Smooth muscle cell (in vitro differentiated cells): Measurements from ENCODE around the gene SMIM35. TPM values are rescaled to one million over a fixed set of nuclear protein-coding genes. Genes with fewer than 3 reads are reported as not detected.

Experiments used
- DNase-seq: peaks from one replicate; lab custom pipeline; 2025; ENCODE audit not compliant: unreplicated experiment; lab: John Stamatoyannopoulos, UW
- H2AFZ ChIP-seq: fragments of 200-600 bp; sonication (generic); 2 replicates; pipeline ENCODE4 v1.6.0; 2016; ENCODE audit warnings: antibody characterized with exemption, low read depth, mild to moderate bottlenecking
- H3F3A ChIP-seq: fragments of 200-600 bp; sonication (generic); 2 replicates; pipeline ENCODE4 v1.6.0; 2017; ENCODE audit warnings: antibody characterized with exemption, low read depth
- H3K27ac ChIP-seq: fragments of 200-600 bp; sonication (generic); 2 replicates; pipeline ENCODE4 v1.5.1; 2016; ENCODE audit warnings: low read depth, mild to moderate bottlenecking
- H3K27me3 ChIP-seq: fragments of 200-600 bp; sonication (generic); 2 replicates; pipeline ENCODE4 v1.6.1; 2016; ENCODE audit warnings: low read depth, mild to moderate bottlenecking
- H3K36me3 ChIP-seq: fragments of 200-600 bp; sonication (generic); 2 replicates; pipeline ENCODE4 v1.5.1; 2016; ENCODE audit warnings: low read depth
- H3K4me1 ChIP-seq: fragments of 200-600 bp; sonication (generic); 2 replicates; pipeline ENCODE4 v1.5.1; 2016; ENCODE audit warnings: low read depth
- H3K4me2 ChIP-seq: fragments of 200-600 bp; sonication (generic); 2 replicates; pipeline ENCODE4 v1.6.0; 2016; ENCODE audit warnings: mild to moderate bottlenecking
- H3K4me3 ChIP-seq: fragments of 200-600 bp; sonication (generic); 2 replicates; pipeline ENCODE4 v1.5.1; 2016; ENCODE audit warnings: mild to moderate bottlenecking
- H3K79me2 ChIP-seq: fragments of 200-600 bp; sonication (generic); 2 replicates; pipeline ENCODE4 v1.6.0; 2016; ENCODE audit warnings: low read depth, mild to moderate bottlenecking
- H3K9ac ChIP-seq: fragments of 200-600 bp; sonication (generic); 2 replicates; pipeline ENCODE4 v1.6.0; 2016; ENCODE audit warnings: low read depth
- H3K9me3 ChIP-seq: fragments of 200-600 bp; sonication (generic); replicated peaks from 2 replicates; pipeline ENCODE4 v1.5.1; 2016; ENCODE audit warnings: low read depth
- H4K20me1 ChIP-seq: fragments of 200-600 bp; sonication (generic); 2 replicates; pipeline ENCODE4 v1.6.0; 2016; ENCODE audit warnings: low read depth
- WGBS: methylation state at CpG from one replicate; pipeline ENCODE4 v1.1.7; 2016; ENCODE audit warnings: low lambda C conversion rate; 5-methylcytosine and 5-hydroxymethylcytosine counted together
- polyA plus RNA-seq: library from polyadenylated mRNA; unstranded; fragments of >200 nt; fragmentation: Nextera tagmentation; extraction: Ambion mirVana; gene quantifications from 2 replicates; pipeline ENCODE4 v1.2.1, GENCODE V29; 2016
- total RNA-seq: library from RNA; depleted of rRNA; stranded (reverse); fragments of >200 nt; gene quantifications from 2 replicates; pipeline ENCODE4 v1.2.3, GENCODE V29; 2014
- TF ChIP-seq, protein P1 (sequence below): fragments of 200-600 bp; sonication (generic); IDR thresholded peaks from 2 replicates; pipeline ENCODE4 v1.5.1; 2017; ENCODE audit warnings: borderline replicate concordance, mild to moderate bottlenecking, antibody characterized with exemption; ENCODE audit not compliant: insufficient read depth, poor library complexity, severe bottlenecking

SMIM35 gene
- total and polyA plus RNA-seq, 2 experiments from 2014 or later = not detected

DNA sequence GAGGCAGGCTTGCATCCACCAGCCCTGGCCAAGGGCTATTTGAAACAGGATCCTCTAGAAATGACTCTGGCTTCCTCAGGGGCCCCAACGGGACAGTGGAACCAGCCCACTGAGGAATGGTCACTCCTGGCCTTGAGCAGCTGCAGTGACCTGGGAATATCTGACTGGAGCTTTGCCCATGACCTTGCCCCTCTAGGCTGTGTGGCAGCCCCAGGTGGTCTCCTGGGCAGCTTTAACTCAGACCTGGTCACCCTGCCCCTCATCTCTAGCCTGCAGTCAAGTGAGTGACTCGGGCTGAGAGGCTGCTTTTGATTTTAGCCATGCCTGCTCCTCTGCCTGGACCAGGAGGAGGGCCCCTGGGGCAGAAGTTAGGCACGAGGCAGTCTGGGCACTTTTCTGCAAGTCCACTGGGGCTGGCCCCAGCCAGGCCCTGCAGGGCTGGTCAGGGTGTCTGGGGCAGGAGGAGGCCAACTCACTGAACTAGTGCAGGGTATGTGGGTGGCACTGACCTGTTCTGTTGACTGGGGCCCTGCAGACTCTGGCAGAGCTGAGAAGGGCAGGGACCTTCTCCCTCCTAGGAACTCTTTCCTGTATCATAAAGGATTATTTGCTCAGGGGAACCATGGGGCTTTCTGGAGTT is 87.3 kb downstream of the SMIM35 start:
- TF ChIP-seq, protein P1, sequence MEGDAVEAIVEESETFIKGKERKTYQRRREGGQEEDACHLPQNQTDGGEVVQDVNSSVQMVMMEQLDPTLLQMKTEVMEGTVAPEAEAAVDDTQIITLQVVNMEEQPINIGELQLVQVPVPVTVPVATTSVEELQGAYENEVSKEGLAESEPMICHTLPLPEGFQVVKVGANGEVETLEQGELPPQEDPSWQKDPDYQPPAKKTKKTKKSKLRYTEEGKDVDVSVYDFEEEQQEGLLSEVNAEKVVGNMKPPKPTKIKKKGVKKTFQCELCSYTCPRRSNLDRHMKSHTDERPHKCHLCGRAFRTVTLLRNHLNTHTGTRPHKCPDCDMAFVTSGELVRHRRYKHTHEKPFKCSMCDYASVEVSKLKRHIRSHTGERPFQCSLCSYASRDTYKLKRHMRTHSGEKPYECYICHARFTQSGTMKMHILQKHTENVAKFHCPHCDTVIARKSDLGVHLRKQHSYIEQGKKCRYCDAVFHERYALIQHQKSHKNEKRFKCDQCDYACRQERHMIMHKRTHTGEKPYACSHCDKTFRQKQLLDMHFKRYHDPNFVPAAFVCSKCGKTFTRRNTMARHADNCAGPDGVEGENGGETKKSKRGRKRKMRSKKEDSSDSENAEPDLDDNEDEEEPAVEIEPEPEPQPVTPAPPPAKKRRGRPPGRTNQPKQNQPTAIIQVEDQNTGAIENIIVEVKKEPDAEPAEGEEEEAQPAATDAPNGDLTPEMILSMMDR = no peak

DNA sequence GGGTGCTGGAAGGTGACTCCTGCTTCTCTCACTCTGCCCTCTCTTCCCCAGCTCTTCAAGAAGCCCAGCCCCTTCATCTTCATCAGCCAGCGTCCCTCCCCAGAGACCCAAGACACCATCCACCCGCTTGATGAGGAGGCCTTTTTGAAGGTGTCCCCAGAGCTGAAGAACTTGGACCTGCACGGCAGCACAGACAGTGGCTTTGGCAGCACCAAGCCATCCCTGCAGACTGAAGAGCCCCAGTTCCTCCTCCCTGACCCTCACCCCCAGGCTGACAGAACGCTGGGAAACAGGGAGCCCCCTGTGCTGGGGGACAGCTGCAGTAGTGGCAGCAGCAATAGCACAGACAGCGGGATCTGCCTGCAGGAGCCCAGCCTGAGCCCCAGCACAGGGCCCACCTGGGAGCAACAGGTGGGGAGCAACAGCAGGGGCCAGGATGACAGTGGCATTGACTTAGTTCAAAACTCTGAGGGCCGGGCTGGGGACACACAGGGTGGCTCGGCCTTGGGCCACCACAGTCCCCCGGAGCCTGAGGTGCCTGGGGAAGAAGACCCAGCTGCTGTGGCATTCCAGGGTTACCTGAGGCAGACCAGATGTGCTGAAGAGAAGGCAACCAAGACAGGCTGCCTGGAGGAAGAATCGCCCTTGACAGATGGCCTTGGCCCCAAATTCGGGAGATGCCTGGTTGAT is 88.0 kb downstream of the SMIM35 start:
- Histone ChIP-seq H3K9me3 (no peaks in the 10 kb centered on the region), H2AFZ (no peak overlapping the region), H4K20me1 (no peaks in the 10 kb centered on the region), H3K4me3 (no peak overlapping the region), H3K27me3 (no peaks in the 10 kb centered on the region), H3K27ac (no peak overlapping the region), H3K36me3 (no peaks in the 10 kb centered on the region), H3K4me1 (peaks cover 13% of the 10 kb centered on the region), H3K4me2 (no peak overlapping the region), H3K79me2 (no peaks in the 10 kb centered on the region), H3K9ac (no peak overlapping the region), H3F3A (peaks cover 8% of the 10 kb centered on the region)
- TF ChIP-seq, protein P1 = no peak
- DNase-seq = no peak
- WGBS = 94% methylated on average over 10 of the region's 10 CpGs

More for the DNA sequence above, 87.3 kb downstream of the SMIM35 start:
- Histone ChIP-seq H3F3A (peaks cover 8% of the 10 kb centered on the region), H3K79me2 (no peaks in the 10 kb centered on the region), H2AFZ (no peak overlapping the region), H3K27me3 (no peaks in the 10 kb centered on the region), H3K9me3 (no peaks in the 10 kb centered on the region), H3K27ac (no peak overlapping the region), H3K4me1 (peaks cover 13% of the 10 kb centered on the region), H4K20me1 (no peaks in the 10 kb centered on the region), H3K4me2 (no peak overlapping the region), H3K36me3 (no peaks in the 10 kb centered on the region), H3K4me3 (no peak overlapping the region), H3K9ac (no peak overlapping the region)
- 72% methylated on average over 3 of the region's 3 CpGs for WGBS
- no peak for DNase-seq

DNA sequence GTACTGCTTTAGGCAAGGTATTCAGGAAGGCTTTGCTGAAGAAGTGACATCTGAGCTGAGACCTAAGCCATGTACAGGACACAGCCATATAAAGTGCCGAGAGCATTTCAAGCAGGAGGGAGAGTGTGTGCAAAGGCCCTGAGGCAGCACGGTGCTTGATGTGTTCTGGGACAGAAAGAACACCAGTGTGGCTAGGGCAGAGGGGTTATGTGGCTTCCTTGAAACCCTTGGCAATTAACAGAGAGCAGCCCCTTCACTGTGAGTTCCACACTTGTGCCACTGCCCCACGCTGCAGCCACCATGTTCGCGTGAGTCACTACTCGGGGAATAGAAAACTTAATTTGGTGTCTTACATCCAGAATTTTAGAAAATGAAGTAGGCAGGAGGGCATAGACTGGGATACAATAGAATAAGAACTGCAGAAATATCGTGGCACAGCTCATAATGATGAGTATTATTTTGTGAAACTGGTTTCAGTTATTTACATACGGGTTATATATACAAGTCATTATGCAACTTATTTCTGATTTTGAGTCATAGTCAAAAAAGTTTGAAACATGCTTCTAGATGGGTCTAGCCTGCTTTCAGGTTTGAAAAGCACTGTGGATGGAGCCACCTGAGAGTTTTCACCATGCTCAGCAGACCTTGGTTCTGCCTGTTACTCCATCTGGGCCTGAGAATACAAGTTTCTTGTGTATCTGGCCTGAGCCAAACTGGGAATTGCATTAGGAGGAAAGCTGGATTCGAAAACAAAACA is 88.8 kb downstream of the SMIM35 start:
- H3K27me3 ChIP-seq = no peaks in the 10 kb centered on the region
- H3K4me2 ChIP-seq = no peak overlapping the region
- H3F3A ChIP-seq = peaks cover 8% of the 10 kb centered on the region
- H3K4me3 ChIP-seq = no peak overlapping the region
- no peak for DNase-seq
- no peak overlapping the region for H3K27ac ChIP-seq
- H3K36me3 ChIP-seq = no peaks in the 10 kb centered on the region
- no peak overlapping the region for H3K9ac ChIP-seq
- peaks cover 10% of the 10 kb centered on the region for H3K4me1 ChIP-seq
- H3K9me3 ChIP-seq = no peaks in the 10 kb centered on the region
- no peaks in the 10 kb centered on the region for H4K20me1 ChIP-seq
- H2AFZ ChIP-seq = no peak overlapping the region
- TF ChIP-seq, protein P1 = no peak
- 97% methylated on average over 9 of the region's 9 CpGs for WGBS
- H3K79me2 ChIP-seq = no peaks in the 10 kb centered on the region
